DND-41 (cell line): Measurements from ENCODE around the gene ARMH3.

ENCODE experiments used
- ATAC-seq: fragments of 200-7000 bp; cut with Tn5 transposase; 3 replicates; pipeline ENCODE4 v1.9.1; 2021; ENCODE audit warnings: low read depth; ENCODE audit not compliant: insufficient read depth
- DNase-seq: peaks from one replicate; pipeline ENCODE4 v3.0.0-alpha.2; 2020
- H2AFZ ChIP-seq: 2 replicates; pipeline ENCODE4 v1.6.0; 2012; ENCODE audit warnings: low read depth, low read length
- H3K27ac ChIP-seq: 2 replicates; pipeline ENCODE4 v1.5.1; 2012; ENCODE audit warnings: low read length, inconsistent platforms
- H3K27me3 ChIP-seq: fragments of 200-600 bp; sonication (generic); 2 replicates; pipeline ENCODE4 v1.6.0; 2012; ENCODE audit warnings: low read length, mild to moderate bottlenecking, inconsistent platforms; ENCODE audit not compliant: insufficient read depth, poor library complexity
- H3K36me3 ChIP-seq: 2 replicates; pipeline ENCODE4 v1.5.1; 2012; ENCODE audit warnings: low read length, inconsistent platforms; ENCODE audit not compliant: insufficient read depth
- H3K4me1 ChIP-seq: 2 replicates; pipeline ENCODE4 v1.5.1; 2012; ENCODE audit warnings: mild to moderate bottlenecking, low read length; ENCODE audit not compliant: insufficient read depth
- H3K4me2 ChIP-seq: 2 replicates; pipeline ENCODE4 v1.6.0; 2012; ENCODE audit warnings: mild to moderate bottlenecking, moderate library complexity, low read length, inconsistent platforms; ENCODE audit not compliant: insufficient read depth
- H3K4me3 ChIP-seq, 2 experiments: fragments of 200-600 bp in 1 of 2; shearing (Covaris generic) in 1 of 2; 2 replicates each; pipeline ENCODE4 v1.5.1; 2012 to 2016; ENCODE audit warnings: inconsistent platforms in 2 of 2, low read length in 2 of 2, mild to moderate bottlenecking in 2 of 2, low read depth in 1 of 2, moderate library complexity in 1 of 2
- H3K79me2 ChIP-seq: 2 replicates; pipeline ENCODE4 v1.6.0; 2012; ENCODE audit warnings: low read length, inconsistent platforms; ENCODE audit not compliant: insufficient read depth
- H3K9ac ChIP-seq: 2 replicates; pipeline ENCODE4 v1.6.0; 2012; ENCODE audit warnings: low read depth, mild to moderate bottlenecking, inconsistent platforms, low read length, moderate library complexity
- H3K9me3 ChIP-seq: 2 replicates; pipeline ENCODE4 v1.5.1; 2012; ENCODE audit warnings: low read length, moderate library complexity, mild to moderate bottlenecking, inconsistent platforms; ENCODE audit not compliant: insufficient read depth, severe bottlenecking
- H4K20me1 ChIP-seq: 2 replicates; pipeline ENCODE4 v1.6.0; 2012; ENCODE audit warnings: low read length; ENCODE audit not compliant: insufficient read depth
- EZH2 ChIP-seq: IDR thresholded peaks from 3 replicates; pipeline ENCODE4 v1.6.1; 2012; ENCODE audit warnings: borderline replicate concordance, low read depth, mild to moderate bottlenecking, moderate library complexity, low read length, inconsistent platforms; ENCODE audit not compliant: severe bottlenecking
- TF ChIP-seq, protein P1 (sequence below): IDR thresholded peaks from 2 replicates; pipeline ENCODE4 v1.5.1; 2012; ENCODE audit warnings: borderline replicate concordance, low read length, moderate library complexity, mild to moderate bottlenecking; ENCODE audit not compliant: poor library complexity, severe bottlenecking; ENCODE audit errors: extremely low read depth

The ARMH3 gene

DNA sequence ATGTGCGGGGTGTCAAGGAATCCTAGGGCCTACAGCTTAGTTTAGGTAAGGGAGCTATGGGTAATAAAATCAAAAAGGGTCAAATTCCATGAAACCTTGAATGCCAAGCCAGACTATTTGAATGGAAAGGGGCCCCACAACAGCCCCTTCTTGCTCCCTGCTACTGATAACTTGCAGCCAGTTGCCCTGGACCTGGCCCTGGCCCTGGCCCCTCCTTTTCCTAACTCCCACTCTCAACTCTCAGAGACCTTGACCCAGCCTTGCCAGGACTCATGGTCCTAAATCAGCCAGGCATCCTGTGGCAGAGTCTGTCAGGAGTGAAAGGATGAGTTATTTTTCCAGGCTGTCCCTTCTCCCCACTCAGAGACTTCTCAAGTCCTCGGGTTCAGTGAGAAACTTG, 218.2 kb downstream of the ARMH3 start:
- DNase-seq (no peak), ATAC-seq (no peak)
- TF ChIP-seq, protein P1, sequence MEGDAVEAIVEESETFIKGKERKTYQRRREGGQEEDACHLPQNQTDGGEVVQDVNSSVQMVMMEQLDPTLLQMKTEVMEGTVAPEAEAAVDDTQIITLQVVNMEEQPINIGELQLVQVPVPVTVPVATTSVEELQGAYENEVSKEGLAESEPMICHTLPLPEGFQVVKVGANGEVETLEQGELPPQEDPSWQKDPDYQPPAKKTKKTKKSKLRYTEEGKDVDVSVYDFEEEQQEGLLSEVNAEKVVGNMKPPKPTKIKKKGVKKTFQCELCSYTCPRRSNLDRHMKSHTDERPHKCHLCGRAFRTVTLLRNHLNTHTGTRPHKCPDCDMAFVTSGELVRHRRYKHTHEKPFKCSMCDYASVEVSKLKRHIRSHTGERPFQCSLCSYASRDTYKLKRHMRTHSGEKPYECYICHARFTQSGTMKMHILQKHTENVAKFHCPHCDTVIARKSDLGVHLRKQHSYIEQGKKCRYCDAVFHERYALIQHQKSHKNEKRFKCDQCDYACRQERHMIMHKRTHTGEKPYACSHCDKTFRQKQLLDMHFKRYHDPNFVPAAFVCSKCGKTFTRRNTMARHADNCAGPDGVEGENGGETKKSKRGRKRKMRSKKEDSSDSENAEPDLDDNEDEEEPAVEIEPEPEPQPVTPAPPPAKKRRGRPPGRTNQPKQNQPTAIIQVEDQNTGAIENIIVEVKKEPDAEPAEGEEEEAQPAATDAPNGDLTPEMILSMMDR = no peak
- no peak for TF ChIP-seq EZH2
- Histone ChIP-seq H3K4me3 (no peak overlapping the region), H3K27me3 (no peaks in the 10 kb centered on the region), H3K36me3 (no peaks in the 10 kb centered on the region), H3K79me2 (no peaks in the 10 kb centered on the region), H3K4me1 (peaks cover 28% of the 10 kb centered on the region), H4K20me1 (peaks cover 19% of the 10 kb centered on the region), H3K4me2 (no peak overlapping the region), H2AFZ (no peak overlapping the region), H3K27ac (no peak overlapping the region), H3K9ac (no peak overlapping the region), H3K9me3 (no peaks in the 10 kb centered on the region)

DNA sequence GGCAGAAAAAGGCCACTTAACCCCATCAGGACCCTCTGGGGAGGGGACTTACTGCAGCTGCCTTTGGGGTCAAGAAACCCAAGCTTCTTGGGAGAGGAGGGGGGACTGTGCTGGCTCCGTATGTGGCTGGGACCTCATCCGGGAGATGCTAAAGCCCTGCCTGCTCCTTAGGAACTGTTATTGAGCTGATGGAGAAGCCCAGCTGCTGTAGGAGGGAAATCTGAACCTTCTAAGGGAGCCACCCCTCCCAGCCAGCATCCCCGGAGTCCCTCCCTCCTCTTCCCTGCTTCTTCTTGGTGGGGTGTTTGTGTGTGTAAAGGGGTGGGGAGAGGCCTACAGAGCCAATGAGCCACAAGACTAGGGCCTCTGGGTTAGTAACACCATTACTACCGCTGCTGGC, 220.6 kb downstream of the ARMH3 start:
- H3K4me2 ChIP-seq = no peak overlapping the region

DNA sequence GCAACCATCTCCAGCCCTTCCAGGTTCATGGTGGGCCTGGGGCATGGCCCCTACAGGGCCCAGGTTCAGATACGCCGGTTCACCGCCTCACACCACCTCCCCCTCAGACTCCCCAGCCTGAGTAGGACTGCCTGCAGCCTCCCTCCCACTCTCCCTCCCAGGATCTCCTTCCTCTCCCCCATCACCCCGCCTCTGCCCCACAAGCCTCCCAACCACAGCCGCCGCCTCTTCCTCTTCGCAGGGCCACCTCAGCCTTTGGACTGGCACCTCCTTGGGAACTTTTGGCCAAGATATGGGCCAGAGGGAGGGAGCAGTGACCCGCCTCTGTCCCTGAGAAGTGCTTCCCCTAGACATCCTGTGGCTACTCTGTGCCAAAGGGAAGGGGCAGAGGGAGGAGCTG, 221.6 kb downstream of the ARMH3 start:
- H2AFZ ChIP-seq = no peak overlapping the region
- DNase-seq (peak; percentile 45), ATAC-seq (no peak)
- TF ChIP-seq EZH2 = no peak
- TF ChIP-seq, protein P1 = no peak
- no peak overlapping the region for H3K27ac ChIP-seq
- peaks cover 7% of the 10 kb centered on the region; the same call in 1 of the 2 replicates for H4K20me1 ChIP-seq
- H3K27me3 ChIP-seq = no peaks in the 10 kb centered on the region
- no peak overlapping the region for H3K4me2 ChIP-seq
- H3K4me1 ChIP-seq = peaks cover 35% of the 10 kb centered on the region
- no peaks in the 10 kb centered on the region for H3K79me2 ChIP-seq
- H3K9me3 ChIP-seq = no peaks in the 10 kb centered on the region
- no peak overlapping the region for H3K4me3 ChIP-seq
- H3K9ac ChIP-seq = no peak overlapping the region
- H3K36me3 ChIP-seq = no peaks in the 10 kb centered on the region

More for the DNA sequence above, 220.6 kb downstream of the ARMH3 start:
- Histone ChIP-seq H3K4me1 (peaks cover 32% of the 10 kb centered on the region), H3K27me3 (no peaks in the 10 kb centered on the region), H3K79me2 (no peaks in the 10 kb centered on the region), H2AFZ (no peak overlapping the region), H3K4me3 (no peak overlapping the region), H3K36me3 (no peaks in the 10 kb centered on the region), H3K9ac (no peak overlapping the region), H4K20me1 (peaks cover 4% of the 10 kb centered on the region; the same call in 1 of the 2 replicates), H3K9me3 (no peaks in the 10 kb centered on the region), H3K27ac (no peak overlapping the region)
- no peak for ATAC-seq
- no peak for DNase-seq
- no peak for TF ChIP-seq EZH2
- TF ChIP-seq, protein P1 = no peak

DNA sequence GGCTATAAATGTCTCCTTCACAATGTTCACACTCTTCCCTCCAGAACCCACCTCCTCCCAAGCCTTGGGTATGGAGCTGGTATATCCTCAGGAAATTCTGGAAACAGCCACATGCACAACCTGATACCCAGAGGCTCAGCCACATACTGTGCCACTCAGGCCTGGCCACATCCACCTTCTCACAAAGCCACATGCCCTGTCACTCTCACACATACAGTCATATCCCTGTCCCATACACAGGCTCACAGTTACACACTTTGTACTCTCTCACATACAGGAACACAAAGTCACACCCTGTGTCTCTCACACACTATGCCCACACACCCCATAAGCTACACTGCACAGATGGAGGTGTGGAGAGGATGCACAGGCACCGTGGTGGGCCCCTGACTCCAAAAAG, 222.5 kb downstream of the ARMH3 start:
- DNase-seq = no peak
- Histone ChIP-seq H2AFZ (no peak overlapping the region), H3K4me1 (peaks cover 35% of the 10 kb centered on the region), H3K9me3 (no peaks in the 10 kb centered on the region), H3K36me3 (no peaks in the 10 kb centered on the region), H3K79me2 (no peaks in the 10 kb centered on the region), H3K9ac (no peak overlapping the region), H4K20me1 (peaks cover 3% of the 10 kb centered on the region; the same call in 1 of the 2 replicates), H3K27ac (no peak overlapping the region), H3K4me3 (no peak overlapping the region), H3K4me2 (no peak overlapping the region), H3K27me3 (no peaks in the 10 kb centered on the region)
- no peak for ATAC-seq
- TF ChIP-seq, protein P1 = no peak
- TF ChIP-seq EZH2 = no peak
